ENCODE measurements around the gene TSHZ2.

GRCh38 chr20:53068241-53068640, 96.1 kb downstream of the TSHZ2 start:
- TF ChIP-seq, protein P1, sequence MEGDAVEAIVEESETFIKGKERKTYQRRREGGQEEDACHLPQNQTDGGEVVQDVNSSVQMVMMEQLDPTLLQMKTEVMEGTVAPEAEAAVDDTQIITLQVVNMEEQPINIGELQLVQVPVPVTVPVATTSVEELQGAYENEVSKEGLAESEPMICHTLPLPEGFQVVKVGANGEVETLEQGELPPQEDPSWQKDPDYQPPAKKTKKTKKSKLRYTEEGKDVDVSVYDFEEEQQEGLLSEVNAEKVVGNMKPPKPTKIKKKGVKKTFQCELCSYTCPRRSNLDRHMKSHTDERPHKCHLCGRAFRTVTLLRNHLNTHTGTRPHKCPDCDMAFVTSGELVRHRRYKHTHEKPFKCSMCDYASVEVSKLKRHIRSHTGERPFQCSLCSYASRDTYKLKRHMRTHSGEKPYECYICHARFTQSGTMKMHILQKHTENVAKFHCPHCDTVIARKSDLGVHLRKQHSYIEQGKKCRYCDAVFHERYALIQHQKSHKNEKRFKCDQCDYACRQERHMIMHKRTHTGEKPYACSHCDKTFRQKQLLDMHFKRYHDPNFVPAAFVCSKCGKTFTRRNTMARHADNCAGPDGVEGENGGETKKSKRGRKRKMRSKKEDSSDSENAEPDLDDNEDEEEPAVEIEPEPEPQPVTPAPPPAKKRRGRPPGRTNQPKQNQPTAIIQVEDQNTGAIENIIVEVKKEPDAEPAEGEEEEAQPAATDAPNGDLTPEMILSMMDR (IDR thresholded peaks at IDR 0.05) = no peak
- no peak for TF ChIP-seq ZFX (IDR thresholded peaks at IDR 0.05; ENCODE audit: borderline replicate concordance)
